G401 (cell line): ENCODE data around the gene KLHDC8A. TPM values are rescaled to one million over a fixed set of nuclear protein-coding genes. Genes with fewer than 3 reads are reported as not detected.

ENCODE experiments used
- DNase-seq: peaks from one replicate; pipeline ENCODE4 v3.0.0-alpha.2; 2015; ENCODE audit warnings: low spot score
- in situ Hi-C: cut with HindIII; loops from 2 replicates; pipeline ENCODE4 v1.10.0; 2016; ENCODE audit warnings: low sequenced_read_pairs, mixed read lengths
- total RNA-seq: library from RNA; depleted of rRNA; stranded (reverse); fragments of >200 nt; shearing (Covaris generic); gene quantifications from 2 replicates; pipeline ENCODE4 v1.2.3, GENCODE V29; 2014

The KLHDC8A gene
- total RNA-seq, 1 experiment from 2014 or later: 2.8 TPM

DNA sequence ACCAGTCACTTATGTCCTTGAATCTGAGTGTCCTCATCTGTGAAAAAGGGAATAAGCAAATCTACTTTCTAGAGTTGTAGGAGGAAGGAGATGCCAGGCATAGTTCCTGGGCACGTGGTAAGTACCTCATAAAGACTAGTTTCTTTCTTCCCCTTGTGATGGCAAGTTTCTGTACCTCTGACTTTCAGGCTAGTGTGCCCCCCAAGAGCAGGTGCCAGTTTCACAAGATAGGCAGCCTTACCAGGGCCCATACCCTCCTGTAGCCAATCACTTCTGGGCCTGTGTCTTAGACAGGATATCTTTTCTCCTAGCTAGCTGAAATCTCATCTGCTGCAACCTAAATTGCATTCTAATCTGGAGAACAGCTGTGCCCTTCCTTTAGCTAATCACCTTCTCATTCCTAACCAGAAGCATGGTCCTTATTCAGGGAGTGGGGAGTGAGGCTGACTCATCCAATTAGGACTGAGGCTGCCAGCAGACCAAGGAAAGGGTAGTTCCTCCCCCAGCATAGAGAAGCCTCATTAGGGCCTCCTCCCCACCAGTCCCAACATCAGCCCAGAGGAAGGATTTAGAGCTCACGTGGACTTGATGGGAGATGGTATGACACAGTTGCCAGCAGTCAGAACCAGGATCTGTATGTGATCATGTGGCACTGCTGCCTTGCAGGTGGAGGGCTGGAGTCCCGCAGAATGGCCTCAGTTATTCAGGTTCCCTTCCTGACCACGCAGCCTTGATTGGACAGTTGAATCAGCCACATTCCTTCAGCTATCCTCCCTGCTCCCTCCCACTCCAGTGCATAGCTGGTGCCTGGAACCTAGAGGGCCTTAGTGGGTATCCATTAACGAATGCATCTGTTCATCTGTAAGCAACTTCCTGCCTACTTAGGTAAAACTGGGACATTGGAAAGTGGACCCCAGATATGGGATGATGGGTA, 7.9 kb downstream of the KLHDC8A start:
- DNase-seq: no peak
- in situ Hi-C loops: no loop called here

- in situ Hi-C loops: no loop called here
- DNase-seq: no peak
Measured at GRCh38 chr1:205346956-205347574, 9.7 kb downstream of the KLHDC8A start.

GRCh38 chr1:205345761-205346160, 11.0 kb downstream of the KLHDC8A start:
- DNase-seq: no peak
- in situ Hi-C loops: no loop called here

DNA sequence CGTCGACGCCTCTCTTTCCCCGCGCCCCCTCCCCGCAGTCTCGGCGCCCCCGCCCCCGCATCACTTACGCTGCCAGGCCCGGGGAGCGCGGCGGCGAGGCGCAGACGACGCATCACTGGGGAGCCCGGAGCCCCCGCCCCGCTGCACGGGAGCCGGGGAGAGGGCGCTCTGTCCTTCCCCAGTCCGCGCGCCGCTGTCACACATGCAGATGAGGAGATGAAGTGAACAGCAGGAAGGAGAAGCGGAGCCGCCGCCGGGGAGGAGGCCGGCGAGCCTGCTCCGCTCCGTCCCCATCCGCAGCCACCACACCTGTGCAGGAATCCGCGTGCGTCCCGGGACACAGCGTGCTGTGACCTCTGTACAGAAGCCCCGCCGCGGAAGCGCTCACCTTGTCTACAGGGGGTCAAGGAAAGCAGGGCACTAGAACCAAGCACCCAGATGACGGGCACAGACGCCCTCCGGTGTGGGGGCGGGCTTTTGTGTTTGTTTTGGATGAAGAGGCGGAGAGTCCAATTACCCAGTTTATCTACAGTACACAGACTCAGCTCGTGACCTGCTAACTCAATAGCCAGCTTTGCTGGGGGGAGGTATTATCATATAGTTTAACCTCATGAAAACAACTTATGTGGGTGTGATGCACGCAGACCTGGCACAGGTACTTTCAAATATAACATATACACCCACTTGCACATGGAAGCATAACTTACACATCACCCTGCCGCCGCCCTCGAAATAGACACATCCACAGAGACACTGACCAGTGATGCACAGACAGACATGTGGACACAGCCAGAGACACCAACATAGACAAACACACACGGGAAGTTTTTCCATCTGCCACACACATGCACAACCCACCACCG, 12.4 kb downstream of the KLHDC8A start:
- in situ Hi-C loops: no loop called here
- DNase-seq: peak; percentile 69

GRCh38 chr1:205343431-205344065, 13.2 kb downstream of the KLHDC8A start:
- in situ Hi-C loops: no loop called here
- DNase-seq: no peak

DNA sequence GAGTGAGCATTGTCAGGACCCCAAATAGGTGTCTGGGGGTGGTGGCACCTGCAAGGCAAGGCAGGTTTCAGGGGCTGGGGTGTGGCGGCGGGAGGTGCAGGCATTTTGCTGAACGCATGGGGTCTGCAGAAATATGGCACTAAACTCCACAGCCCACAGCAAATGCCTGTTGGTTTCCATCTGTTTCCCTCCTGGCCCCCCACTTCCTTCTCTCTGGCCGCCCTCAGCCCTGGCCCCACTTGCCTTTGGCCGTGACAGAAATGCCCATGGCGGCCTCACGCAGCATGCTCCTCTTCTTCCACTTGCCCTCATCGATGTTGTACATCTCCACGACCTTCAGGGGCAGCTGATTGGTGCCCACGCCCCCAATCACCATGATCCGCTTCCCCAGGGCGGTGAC, 13.7 kb downstream of the KLHDC8A start:
- in situ Hi-C loops: no loop called here
- DNase-seq: no peak

DNA sequence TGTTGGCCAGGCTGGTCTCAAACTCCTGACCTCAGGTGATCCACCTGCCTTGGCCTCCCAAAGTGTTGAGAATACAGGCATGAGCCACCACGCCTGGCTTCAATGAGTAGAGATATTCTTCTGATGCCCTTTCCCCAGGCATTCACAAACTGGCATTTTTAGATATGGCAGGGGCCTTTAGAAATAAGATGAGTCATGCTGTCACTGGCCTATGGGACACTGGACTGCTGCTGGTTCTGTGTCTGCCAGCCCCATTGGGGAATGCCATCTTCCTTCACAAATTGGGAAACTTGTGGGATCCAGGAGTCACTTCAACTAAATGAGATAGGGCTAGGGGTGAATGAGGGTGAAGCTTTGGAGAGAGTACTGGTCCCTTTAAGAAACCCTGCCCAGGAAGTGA, 16.0 kb downstream of the KLHDC8A start:
- in situ Hi-C loops: no loop called here
- no peak for DNase-seq

GRCh38 chr1:205339717-205340116, 17.0 kb downstream of the KLHDC8A start:
- no peak for DNase-seq
- in situ Hi-C loops: no loop called here

DNA sequence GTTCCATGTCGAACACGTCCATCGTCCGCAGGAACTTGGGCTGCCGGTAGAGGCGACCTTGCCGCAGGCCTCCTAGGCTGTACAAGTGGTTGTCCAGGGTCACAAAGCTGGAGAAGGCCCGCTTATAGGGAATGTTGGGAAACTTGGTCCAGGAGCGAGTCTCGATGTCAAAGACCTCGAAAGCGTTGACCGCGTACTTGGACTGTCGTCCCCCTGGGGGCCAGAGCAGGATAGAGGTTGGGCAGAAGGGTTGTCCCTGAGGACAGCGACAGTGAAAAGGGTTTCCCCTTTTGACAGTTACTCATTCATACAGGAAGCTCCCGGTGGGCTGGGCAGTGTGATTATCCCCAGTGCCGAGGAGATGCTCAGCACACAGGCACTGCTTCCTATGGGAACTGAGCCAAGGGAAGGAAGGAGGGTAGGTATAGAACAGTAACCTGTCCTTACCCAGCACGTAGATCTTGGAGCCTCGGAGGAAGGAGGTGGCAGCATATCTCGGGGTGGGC, 17.5 kb downstream of the KLHDC8A start:
- in situ Hi-C loops: no loop called here
- no peak for DNase-seq

DNA sequence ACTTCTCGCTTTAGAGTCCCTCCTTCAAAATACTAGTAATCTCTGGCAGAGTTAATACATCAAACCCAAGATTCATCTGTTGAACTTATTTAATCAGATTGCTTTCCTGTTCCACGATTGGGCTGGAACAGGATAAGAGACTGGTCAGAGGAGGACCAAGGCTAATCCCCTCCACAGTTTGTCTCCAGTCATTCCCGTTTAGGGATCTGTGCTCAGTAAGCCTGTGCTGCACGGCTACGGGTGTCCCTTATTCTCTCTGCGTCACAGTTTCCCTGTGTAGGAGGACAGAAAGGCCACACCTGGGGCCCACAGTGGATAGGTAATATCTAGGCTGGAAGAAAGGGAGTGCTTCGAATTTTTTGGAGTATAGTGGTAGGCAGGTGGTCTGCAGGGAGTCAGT, 18.7 kb downstream of the KLHDC8A start:
- DNase-seq: no peak
- in situ Hi-C loops: no loop called here

DNA sequence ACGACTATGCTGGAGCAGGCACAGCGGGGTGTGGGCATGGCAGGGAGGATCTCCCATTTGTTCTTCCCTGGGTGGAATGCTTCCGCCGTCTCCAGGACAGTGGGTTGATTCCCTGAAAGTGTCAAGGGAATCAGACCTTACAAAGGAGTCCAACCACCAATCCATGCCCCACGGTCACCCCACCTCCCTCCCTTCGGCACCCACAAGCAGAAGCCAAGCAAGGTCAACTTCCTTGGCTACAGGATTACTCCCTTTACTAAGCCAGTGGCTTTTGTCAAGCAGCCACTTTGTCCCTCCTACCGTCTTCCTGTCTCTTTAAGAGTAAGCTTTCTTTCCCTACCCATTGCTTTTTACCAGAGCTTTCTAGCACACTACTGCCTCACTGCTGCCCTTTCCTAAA, 19.2 kb downstream of the KLHDC8A start:
- in situ Hi-C loops: no loop called here
- DNase-seq: no peak

GRCh38 chr1:205335692-205336091, 21.0 kb downstream of the KLHDC8A start:
- in situ Hi-C loops: no loop called here
- peak; percentile 77 for DNase-seq

DNA sequence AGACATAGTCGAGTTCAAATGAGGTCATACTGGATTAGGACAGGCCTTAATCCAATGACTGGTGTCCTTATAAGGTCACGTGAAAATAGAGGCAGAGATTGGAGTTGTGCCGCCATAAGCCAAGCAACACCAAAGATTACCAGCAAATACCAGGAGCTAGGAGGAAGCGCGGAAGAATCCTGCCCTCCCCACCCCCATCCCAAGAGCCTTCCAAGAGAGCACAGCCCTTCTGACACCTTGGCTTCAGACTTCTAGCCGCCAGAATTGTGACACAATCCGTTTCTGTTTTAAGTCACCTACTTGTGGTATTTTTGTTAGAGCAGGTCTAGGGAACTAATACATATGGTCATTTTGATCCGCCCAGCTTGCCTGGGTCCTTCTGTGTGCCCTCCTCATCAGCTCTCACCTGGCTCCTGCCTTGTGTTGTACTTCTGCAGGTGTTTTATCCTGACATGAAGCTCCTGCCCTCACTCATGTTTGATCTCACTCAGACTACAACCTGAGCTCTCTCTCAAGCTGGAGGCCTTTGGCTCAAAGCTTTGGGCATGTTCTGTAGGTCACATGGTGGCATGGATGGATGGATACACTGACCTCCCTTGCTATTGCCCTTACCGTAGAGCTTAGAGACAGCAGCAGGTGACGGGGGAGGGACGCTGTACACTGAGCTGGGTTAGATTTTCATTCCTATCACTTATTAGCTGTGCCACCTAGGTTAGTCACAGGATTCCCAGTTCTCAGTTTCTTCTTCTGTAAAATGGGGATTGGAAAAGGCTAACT, 24.5 kb downstream of the KLHDC8A start:
- in situ Hi-C loops: no loop called here
- DNase-seq: no peak

GRCh38 chr1:205330150-205330549, 26.6 kb downstream of the KLHDC8A start:
- in situ Hi-C loops: no loop called here
- peak; percentile 48 for DNase-seq

DNA sequence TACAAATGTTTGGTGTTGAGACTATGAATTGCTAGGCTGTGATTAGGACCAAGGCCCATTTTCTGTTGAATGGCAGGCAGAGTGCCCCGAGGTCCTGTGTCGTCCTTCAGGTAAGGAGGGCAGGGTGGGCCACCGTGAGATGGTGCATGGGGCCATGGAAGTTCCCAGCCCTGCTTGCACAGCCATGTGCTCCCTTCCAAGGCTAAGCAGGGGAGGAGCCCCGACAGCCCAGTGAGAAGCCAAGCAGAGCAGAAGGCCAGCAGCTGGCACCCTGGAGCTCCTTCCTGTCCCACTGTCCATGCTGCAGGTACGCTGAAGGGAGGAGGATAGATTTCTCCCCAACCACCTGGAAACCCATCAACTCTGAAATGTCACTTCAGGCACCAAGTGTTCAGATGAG, 27.0 kb downstream of the KLHDC8A start:
- DNase-seq: peak; percentile 62
- in situ Hi-C loops: no loop called here

DNA sequence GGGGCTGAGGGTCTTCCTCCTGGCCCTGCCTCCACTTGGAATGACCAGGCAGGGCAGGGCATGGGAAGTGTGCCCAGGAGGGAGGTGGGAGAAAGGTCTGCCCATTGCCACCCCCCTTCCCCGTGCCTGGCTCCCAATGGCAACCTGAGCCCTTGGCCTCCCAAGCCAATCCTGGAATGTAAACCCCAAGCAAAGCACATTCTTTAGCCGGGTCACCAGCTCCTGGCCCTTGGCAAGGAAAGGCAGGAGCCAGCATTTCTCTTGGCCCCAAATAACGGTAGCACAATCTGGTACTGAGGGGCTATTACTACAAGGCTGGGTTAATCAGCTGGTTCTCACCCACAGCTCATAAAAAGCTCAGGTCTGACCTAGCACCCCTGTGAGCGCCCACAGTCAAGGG, 28.2 kb downstream of the KLHDC8A start:
- in situ Hi-C loops: no loop called here
- no peak for DNase-seq

- DNase-seq: no peak
- in situ Hi-C loops: no loop called here
Measured at GRCh38 chr1:205326812-205327466, 29.8 kb downstream of the KLHDC8A start.

DNA sequence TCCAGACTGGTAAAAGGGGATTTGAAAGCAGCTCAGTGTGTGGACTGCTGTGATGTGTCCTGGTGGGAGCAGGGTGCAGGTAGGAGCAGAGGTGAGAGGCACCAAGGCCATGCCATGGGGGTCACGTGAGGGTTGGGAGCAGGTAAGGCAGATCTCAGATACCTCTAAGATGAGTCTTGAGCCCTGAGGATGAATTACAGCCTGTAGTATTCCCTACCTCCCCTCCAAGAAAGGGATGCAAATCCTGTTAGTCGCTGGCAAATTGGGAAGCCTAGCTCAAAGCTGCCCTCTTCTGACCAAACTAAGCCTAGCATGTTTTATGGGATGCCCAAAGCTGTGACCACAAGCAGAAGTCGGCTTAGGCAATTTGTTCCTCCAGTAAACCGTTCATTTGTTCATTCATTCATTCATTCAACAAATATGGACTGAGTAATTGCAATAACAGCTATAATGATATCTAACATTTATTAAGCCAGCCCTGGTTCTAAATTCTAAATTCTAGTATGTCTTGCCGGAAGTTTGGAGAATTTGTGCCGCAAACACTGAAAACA, 31.3 kb downstream of the KLHDC8A start:
- in situ Hi-C loops: no loop called here
- peak; percentile 92 for DNase-seq
